Superior temporal gyrus (tissue), 1 donor: ENCODE data around the gene KLHL24.
A peak's percentile ranks its signal among the peaks of the same experiment; 100 is the strongest.
"Not testable (repeated sequence)": the region's sequence is repeated elsewhere in the genome, so short reads cannot be mapped to it uniquely, and the experiment has no call there.

Experiments
- DNase-seq: peaks from one replicate; pipeline ENCODE4 v3.0.0-alpha.2; 2016; ENCODE audit errors: extremely low spot score

Gene KLHL24

GRCh38 chr3:183695569-183696364, 60.3 kb downstream of the KLHL24 start:
- no peak for DNase-seq

- no peak for DNase-seq
Measured at GRCh38 chr3:183697123-183697609, 61.7 kb downstream of the KLHL24 start.

- peak; percentile 60 for DNase-seq
Measured at GRCh38 chr3:183697610-183698317, 62.3 kb downstream of the KLHL24 start, which contains the start of gene YEATS2. Gene YEATS2, plus strand, starts transcription at chr3:183697797. Its CDS starts 17,366 bp downstream, at chr3:183715163.

GRCh38 chr3:183698318-183698751, 62.9 kb downstream of the KLHL24 start:
- DNase-seq = peak; percentile 74

- peak; percentile 74 for DNase-seq
Measured at GRCh38 chr3:183698756-183699155, 63.3 kb downstream of the KLHL24 start.

GRCh38 chr3:183699238-183699947, 64.0 kb downstream of the KLHL24 start:
- DNase-seq = peak; percentile 48

- DNase-seq = no peak
Measured at GRCh38 chr3:183701744-183702143, 66.3 kb downstream of the KLHL24 start.

GRCh38 chr3:183703892-183704291, 68.5 kb downstream of the KLHL24 start:
- DNase-seq = not testable (repeated sequence)

GRCh38 chr3:183710231-183710630, 74.8 kb downstream of the KLHL24 start:
- DNase-seq = peak; percentile 50

GRCh38 chr3:183711516-183711915, 76.1 kb downstream of the KLHL24 start:
- DNase-seq = peak; percentile 48

- DNase-seq = no peak
Measured at GRCh38 chr3:183714622-183715021, 79.2 kb downstream of the KLHL24 start.

GRCh38 chr3:183718012-183718411, 82.6 kb downstream of the KLHL24 start:
- no peak for DNase-seq

GRCh38 chr3:183725387-183725786, 90.0 kb downstream of the KLHL24 start:
- DNase-seq = no peak

GRCh38 chr3:183728204-183728603, 92.8 kb downstream of the KLHL24 start:
- DNase-seq = no peak

- no peak for DNase-seq
Measured at GRCh38 chr3:183730361-183730760, 94.9 kb downstream of the KLHL24 start.

GRCh38 chr3:183731611-183732010, 96.2 kb downstream of the KLHL24 start:
- DNase-seq = no peak

- no peak for DNase-seq
Measured at GRCh38 chr3:183733553-183733952, 98.1 kb downstream of the KLHL24 start.
